Adipocyte (in vitro differentiated cells): Measurements from ENCODE around the gene C1QC.

Experiments used
- DNase-seq: peaks from one replicate; pipeline ENCODE4 v3.0.0-alpha.2; 2015; ENCODE audit warnings: low read depth
- H3K27me3 ChIP-seq: replicated peaks from 2 replicates; pipeline ENCODE4 v1.7.0; 2013; ENCODE audit warnings: mild to moderate bottlenecking, low read length, moderate library complexity; ENCODE audit not compliant: control insufficient read depth, insufficient read depth
- H3K36me3 ChIP-seq: 2 replicates; pipeline ENCODE4 v1.7.0; 2013; ENCODE audit warnings: low read length, mild to moderate bottlenecking, moderate library complexity; ENCODE audit not compliant: control insufficient read depth, insufficient read depth, severe bottlenecking
- H3K4me1 ChIP-seq: 2 replicates; pipeline ENCODE4 v1.7.0; 2013; ENCODE audit warnings: mild to moderate bottlenecking, low read length, moderate library complexity; ENCODE audit not compliant: control insufficient read depth, insufficient read depth
- H3K4me3 ChIP-seq: 2 replicates; pipeline ENCODE4 v1.7.0; 2013; ENCODE audit warnings: mild to moderate bottlenecking, low read length, moderate library complexity
- H3K9ac ChIP-seq: 2 replicates; pipeline ENCODE4 v1.7.0; 2013; ENCODE audit warnings: mild to moderate bottlenecking, low read length, moderate library complexity
- H3K9me3 ChIP-seq: 2 replicates; pipeline ENCODE4 v1.7.0; 2013; ENCODE audit warnings: mild to moderate bottlenecking, low read length, moderate library complexity; ENCODE audit not compliant: control insufficient read depth

C1QC gene

GRCh38 chr1:22643381-22643780, at the start of gene C1QC:
Gene C1QC, plus strand, starts transcription at chr1:22643633. Its CDS starts 391 bp downstream, at chr1:22644024.
- no peak within 1 kb of the TSS for H3K4me3 ChIP-seq
- peaks cover 20% of the 10 kb centered on the region for H3K27me3 ChIP-seq
- H3K9ac ChIP-seq, result no peak within 1 kb of the TSS
- DNase-seq, result no peak
- no peaks in the 10 kb centered on the region for H3K9me3 ChIP-seq
- H3K4me1 ChIP-seq, result peaks cover 37% of the 10 kb centered on the region
- H3K36me3 ChIP-seq, result no peaks in the 10 kb centered on the region

GRCh38 chr1:22594396-22594795, 49.0 kb upstream of the C1QC start:
- H3K27me3 ChIP-seq, result peaks cover 62% of the 10 kb centered on the region

GRCh38 chr1:22595108-22595507, 48.3 kb upstream of the C1QC start:
- Histone ChIP-seq H3K4me1 (no peaks in the 10 kb centered on the region), H3K9me3 (no peaks in the 10 kb centered on the region), H3K4me3 (no peak overlapping the region), H3K9ac (no peak overlapping the region), H3K36me3 (no peaks in the 10 kb centered on the region), H3K27me3 (peaks cover 55% of the 10 kb centered on the region)
- no peak for DNase-seq

More at GRCh38 chr1:22594396-22594795, 49.0 kb upstream of the C1QC start:
- Histone ChIP-seq H3K4me3 (no peak overlapping the region), H3K36me3 (no peaks in the 10 kb centered on the region), H3K9ac (no peak overlapping the region), H3K4me1 (no peaks in the 10 kb centered on the region), H3K9me3 (no peaks in the 10 kb centered on the region)
- DNase-seq, result no peak

- Histone ChIP-seq H3K4me1 (no peaks in the 10 kb centered on the region), H3K27me3 (peaks cover 54% of the 10 kb centered on the region), H3K4me3 (no peak overlapping the region), H3K36me3 (no peaks in the 10 kb centered on the region), H3K9ac (no peak overlapping the region), H3K9me3 (no peaks in the 10 kb centered on the region)
- no peak for DNase-seq
These were observed 46.0 kb upstream of the C1QC start for GRCh38 chr1:22597301-22597965.

- H3K36me3 ChIP-seq, result no peaks in the 10 kb centered on the region
- no peaks in the 10 kb centered on the region for H3K9me3 ChIP-seq
- no peak overlapping the region for H3K9ac ChIP-seq
- H3K4me1 ChIP-seq, result no peaks in the 10 kb centered on the region
- H3K4me3 ChIP-seq, result no peak overlapping the region
- no peak for DNase-seq
- H3K27me3 ChIP-seq, result peaks cover 53% of the 10 kb centered on the region
These were observed 45.4 kb upstream of the C1QC start for GRCh38 chr1:22597996-22598395.

GRCh38 chr1:22598736-22599135, 44.7 kb upstream of the C1QC start:
- Histone ChIP-seq H3K4me3 (no peak overlapping the region), H3K36me3 (no peaks in the 10 kb centered on the region), H3K27me3 (peaks cover 53% of the 10 kb centered on the region), H3K9me3 (no peaks in the 10 kb centered on the region), H3K9ac (no peak overlapping the region), H3K4me1 (no peaks in the 10 kb centered on the region)
- no peak for DNase-seq

GRCh38 chr1:22600071-22600816, 43.2 kb upstream of the C1QC start:
- Histone ChIP-seq H3K9me3 (peaks cover 6% of the 10 kb centered on the region), H3K4me1 (no peaks in the 10 kb centered on the region), H3K36me3 (no peaks in the 10 kb centered on the region), H3K4me3 (no peak overlapping the region), H3K27me3 (peaks cover 63% of the 10 kb centered on the region), H3K9ac (no peak overlapping the region)
- DNase-seq, result no peak

GRCh38 chr1:22600817-22601605, 42.4 kb upstream of the C1QC start:
- Histone ChIP-seq H3K4me1 (no peaks in the 10 kb centered on the region), H3K9ac (no peak overlapping the region), H3K4me3 (no peak overlapping the region), H3K36me3 (no peaks in the 10 kb centered on the region), H3K27me3 (peaks cover 62% of the 10 kb centered on the region), H3K9me3 (peaks cover 6% of the 10 kb centered on the region)
- DNase-seq, result no peak

- Histone ChIP-seq H3K9ac (no peak overlapping the region), H3K27me3 (peaks cover 66% of the 10 kb centered on the region), H3K9me3 (peaks cover 6% of the 10 kb centered on the region), H3K4me3 (no peak overlapping the region), H3K4me1 (no peaks in the 10 kb centered on the region), H3K36me3 (no peaks in the 10 kb centered on the region)
- DNase-seq, result no peak
These were observed 41.8 kb upstream of the C1QC start for GRCh38 chr1:22601610-22602009.

- Histone ChIP-seq H3K9me3 (peaks cover 6% of the 10 kb centered on the region), H3K36me3 (no peaks in the 10 kb centered on the region), H3K4me3 (no peak overlapping the region), H3K4me1 (no peaks in the 10 kb centered on the region), H3K27me3 (peaks cover 69% of the 10 kb centered on the region), H3K9ac (no peak overlapping the region)
- DNase-seq, result no peak
These were observed 41.2 kb upstream of the C1QC start for GRCh38 chr1:22602060-22602740.

- Histone ChIP-seq H3K27me3 (peaks cover 74% of the 10 kb centered on the region), H3K9me3 (peaks cover 6% of the 10 kb centered on the region), H3K4me1 (no peaks in the 10 kb centered on the region), H3K4me3 (no peak overlapping the region), H3K36me3 (no peaks in the 10 kb centered on the region), H3K9ac (no peak overlapping the region)
- no peak for DNase-seq
These were observed 37.3 kb upstream of the C1QC start for GRCh38 chr1:22606161-22606560.
